H9 (cell line): Measurements from ENCODE around the gene SRXN1. TPM values are rescaled to one million over a fixed set of nuclear protein-coding genes. Genes with fewer than 3 reads are reported as not detected.

Source experiments
- DNase-seq: peaks from one replicate; pipeline ENCODE4 v3.0.0-alpha.2; 2017
- H2AFZ ChIP-seq: one replicate; pipeline ENCODE4 v1.6.1; 2013; ENCODE audit warnings: mild to moderate bottlenecking, low read length, control low read depth, moderate library complexity
- H2AK5ac ChIP-seq: 2 replicates; pipeline ENCODE4 v1.6.1; 2013; ENCODE audit warnings: low read length, control low read depth, mixed read lengths; ENCODE audit not compliant: insufficient read length
- H2BK120ac ChIP-seq: one replicate; pipeline ENCODE4 v1.6.1; 2013; ENCODE audit warnings: low read depth, mild to moderate bottlenecking, low read length, control low read depth, inconsistent platforms; ENCODE audit not compliant: poor library complexity, severe bottlenecking
- H2BK12ac ChIP-seq: 2 replicates; pipeline ENCODE4 v1.6.1; 2013; ENCODE audit warnings: low read length, control low read depth, mixed read lengths, low read depth; ENCODE audit not compliant: insufficient read length
- H2BK15ac ChIP-seq: 2 replicates; pipeline ENCODE4 v1.6.1; 2013; ENCODE audit warnings: low read depth, low read length, control low read depth
- H2BK20ac ChIP-seq: one replicate; pipeline ENCODE4 v1.6.1; 2013; ENCODE audit warnings: low read depth, mild to moderate bottlenecking, low read length, control low read depth, inconsistent platforms; ENCODE audit not compliant: poor library complexity, severe bottlenecking
- H2BK5ac ChIP-seq: 2 replicates; pipeline ENCODE4 v1.6.1; 2013; ENCODE audit warnings: low read length, control low read depth, mixed read lengths; ENCODE audit not compliant: insufficient read length
- H3K14ac ChIP-seq: 2 replicates; pipeline ENCODE4 v1.6.1; 2013; ENCODE audit warnings: low read length, control low read depth; ENCODE audit not compliant: insufficient read depth
- H3K18ac ChIP-seq: 2 replicates; pipeline ENCODE4 v1.6.1; 2013; ENCODE audit warnings: low read depth, mild to moderate bottlenecking, mixed read lengths, low read length, control low read depth; ENCODE audit not compliant: insufficient read length
- H3K23ac ChIP-seq: 2 replicates; pipeline ENCODE4 v1.6.1; 2013; ENCODE audit warnings: low read length, control low read depth, mixed read lengths, low read depth; ENCODE audit not compliant: insufficient read length
- H3K23me2 ChIP-seq: 2 replicates; pipeline ENCODE4 v1.6.1; 2013; ENCODE audit warnings: low read depth, mild to moderate bottlenecking, mixed read lengths, low read length, control low read depth; ENCODE audit not compliant: insufficient read length, poor library complexity, severe bottlenecking
- H3K27ac ChIP-seq: 2 replicates; pipeline ENCODE4 v1.5.1; 2013; ENCODE audit warnings: low read length, control low read depth, mixed read lengths, low read depth; ENCODE audit not compliant: insufficient read length
- H3K27me3 ChIP-seq: 2 replicates; pipeline ENCODE4 v1.6.1; 2013; ENCODE audit warnings: low read length, control low read depth, inconsistent platforms; ENCODE audit not compliant: insufficient read depth
- H3K4ac ChIP-seq: 2 replicates; pipeline ENCODE4 v1.6.1; 2013; ENCODE audit warnings: low read depth, mild to moderate bottlenecking, control low read depth, inconsistent platforms, low read length, moderate library complexity
- H3K4me1 ChIP-seq: 2 replicates; pipeline ENCODE4 v1.6.1; 2013; ENCODE audit warnings: low read length, control low read depth, inconsistent platforms; ENCODE audit not compliant: insufficient read depth
- H3K4me2 ChIP-seq: 2 replicates; pipeline ENCODE4 v1.6.1; 2013; ENCODE audit warnings: low read length, control low read depth, mixed read lengths; ENCODE audit not compliant: insufficient read length, insufficient read depth
- H3K56ac ChIP-seq: 2 replicates; pipeline ENCODE4 v1.6.1; 2013; ENCODE audit warnings: low read depth, mild to moderate bottlenecking, mixed read lengths, low read length, control low read depth; ENCODE audit not compliant: insufficient read length
- H3K79me1 ChIP-seq: 2 replicates; pipeline ENCODE4 v1.6.1; 2013; ENCODE audit warnings: low read depth, mild to moderate bottlenecking, moderate library complexity, low read length, control low read depth, inconsistent platforms; ENCODE audit not compliant: insufficient read depth, poor library complexity, severe bottlenecking
- H3K79me2 ChIP-seq: 2 replicates; pipeline ENCODE4 v1.6.1; 2013; ENCODE audit warnings: low read length, control low read depth, inconsistent platforms; ENCODE audit not compliant: insufficient read depth
- H3K9ac ChIP-seq: 2 replicates; pipeline ENCODE4 v1.6.1; 2013; ENCODE audit warnings: low read length, control low read depth, mixed read lengths; ENCODE audit not compliant: insufficient read length; ENCODE audit errors: extremely low read depth
- H3K9me3 ChIP-seq: one replicate; pipeline ENCODE4 v1.6.1; 2013; ENCODE audit warnings: low read depth, low read length, inconsistent platforms; ENCODE audit not compliant: control insufficient read depth
- H3T11ph ChIP-seq: one replicate; pipeline ENCODE4 v1.6.1; 2013; ENCODE audit warnings: mild to moderate bottlenecking, low read length, control low read depth, inconsistent platforms
- H4K20me1 ChIP-seq: one replicate; pipeline ENCODE4 v1.6.1; 2013; ENCODE audit not compliant: control insufficient read depth, insufficient read length, insufficient read depth
- H4K5ac ChIP-seq: 2 replicates; pipeline ENCODE4 v1.6.1; 2013; ENCODE audit warnings: low read depth, mild to moderate bottlenecking, mixed read lengths, low read length, control low read depth; ENCODE audit not compliant: insufficient read length
- H4K8ac ChIP-seq: replicated peaks from 2 replicates; pipeline ENCODE4 v1.6.1; 2013; ENCODE audit warnings: low read length, control low read depth, mixed read lengths, low read depth; ENCODE audit not compliant: insufficient read length
- H4K91ac ChIP-seq: 2 replicates; pipeline ENCODE4 v1.6.1; 2013; ENCODE audit warnings: low read depth, mild to moderate bottlenecking, moderate library complexity, mixed read lengths, low read length, control low read depth; ENCODE audit not compliant: insufficient read length
- H3K27ac Mint-ChIP-seq, 3 experiments: 2 replicates in 2 of 3; 3 replicates in 1 of 3; pipeline ENCODE4 v1.8.0; 2020 to 2021; ENCODE audit warnings: mixed read lengths in 3 of 3, mild to moderate bottlenecking in 1 of 3, moderate library complexity in 1 of 3
- H3K27me3 Mint-ChIP-seq: 2 replicates; pipeline ENCODE4 v1.8.0; 2021; ENCODE audit warnings: low read depth, mild to moderate bottlenecking, moderate library complexity, mixed read lengths
- H3K36me3 Mint-ChIP-seq, 3 experiments: 2 replicates in 2 of 3; 3 replicates in 1 of 3; pipeline ENCODE4 v1.8.0; 2020 to 2021; ENCODE audit warnings: low read depth in 3 of 3, mixed read lengths in 3 of 3; ENCODE audit not compliant: insufficient read depth in 1 of 3
- H3K4me1 Mint-ChIP-seq, 2 experiments: 2 replicates each; pipeline ENCODE4 v1.8.0; 2020; ENCODE audit warnings: mixed read lengths in 2 of 2
- H3K4me3 Mint-ChIP-seq, 2 experiments: 2 replicates in 1 of 2; 3 replicates in 1 of 2; pipeline ENCODE4 v1.8.0; 2020 to 2021; ENCODE audit warnings: mild to moderate bottlenecking in 2 of 2, mixed read lengths in 2 of 2, moderate library complexity in 1 of 2
- H3K9me3 Mint-ChIP-seq, 2 experiments: 2 replicates in 1 of 2; 3 replicates in 1 of 2; pipeline ENCODE4 v1.8.0; 2020; ENCODE audit warnings: mild to moderate bottlenecking in 2 of 2, mixed read lengths in 2 of 2, moderate library complexity in 1 of 2
- WGBS: extraction: QIAGEN DNeasy Blood & Tissue Kit; methylation state at CpG from one replicate; pipeline ENCODE4 v1.1.7; 2013; ENCODE audit warnings: missing lambda C conversion rate, low lambda C conversion rate, mixed read lengths; ENCODE audit not compliant: insufficient read length; ENCODE audit errors: extremely low coverage; 5-methylcytosine and 5-hydroxymethylcytosine counted together
- total RNA-seq: library from RNA; stranded (reverse); gene quantifications from 2 replicates; pipeline ENCODE4 v1.2.1, GENCODE V29; 2021
- TF ChIP-seq, protein P1 (sequence below): fragments of 200-600 bp; sonication (generic); conservative IDR thresholded peaks from 3 replicates; pipeline ENCODE4 v1.8.0; 2021; ENCODE audit warnings: antibody characterized with exemption, mild to moderate bottlenecking

The SRXN1 gene
- total RNA-seq, 1 experiment from 2014 or later = 25.7 TPM

DNA sequence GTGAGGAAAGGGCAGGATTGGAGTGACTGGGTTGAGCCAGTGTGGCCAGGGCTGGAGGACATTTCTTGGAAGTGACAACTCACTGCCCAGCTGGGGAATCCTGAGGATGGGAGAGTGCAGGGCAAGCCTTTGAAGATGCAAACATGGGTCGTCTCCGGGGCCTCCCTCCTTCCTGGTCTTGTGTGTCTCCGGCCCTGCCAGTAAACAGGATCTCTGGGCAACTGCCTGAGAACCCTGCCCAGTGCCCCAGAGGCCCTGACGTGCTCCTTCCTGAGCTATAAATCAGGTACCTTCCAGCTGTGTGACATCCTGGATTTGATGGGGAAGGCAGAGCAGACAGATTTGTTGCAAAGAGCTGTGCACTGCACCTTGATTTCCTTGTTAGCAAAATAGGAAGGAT, 30.0 kb downstream of the SRXN1 start:
- Histone ChIP-seq H3K4me1 (0 out of 2 replicates have a peak, but pooled peaks cover 5% of the 10 kb centered on the region), H3K9me3 (peaks cover 2% of the 10 kb centered on the region), H3K23me2 (no peaks in the 10 kb centered on the region), H4K91ac (no peak overlapping the region), H4K8ac (no peak overlapping the region), H2BK5ac (no peak overlapping the region), H3K14ac (no peak overlapping the region), H3K23ac (no peak overlapping the region), H3T11ph (no peak overlapping the region), H2AK5ac (no peak overlapping the region), H3K18ac (no peak overlapping the region), H4K20me1 (no peaks in the 10 kb centered on the region), H3K79me2 (no peaks in the 10 kb centered on the region), H3K9ac (no peak overlapping the region), H2BK12ac (no peak overlapping the region), H3K4ac (no peak overlapping the region), H3K27ac (no peak overlapping the region), H2BK15ac (no peak overlapping the region), H3K4me2 (no peak overlapping the region), H3K27me3 (no peaks in the 10 kb centered on the region), H3K56ac (no peak overlapping the region), H2AFZ (no peak overlapping the region), H2BK20ac (no peak overlapping the region), H4K5ac (no peak overlapping the region), H2BK120ac (no peak overlapping the region), H3K79me1 (no peaks in the 10 kb centered on the region)
- Mint-ChIP-seq H3K27me3 (peaks cover 22% of the 10 kb centered on the region), H3K4me3 (no peak overlapping the region), H3K9me3 (peaks cover 1 to 2% of the 10 kb centered on the region in 2 experiments), H3K27ac (peak overlapping the region in 1 of 3 experiments; percentile 75; a peak in 1 of 7 replicates), H3K36me3 (peaks cover 0 to 2% (median 0%) of the 10 kb centered on the region in 3 experiments; a peak in 2 of 7 replicates), H3K4me1 (peaks cover 13 to 19% of the 10 kb centered on the region in 2 experiments)
- TF ChIP-seq, protein P1, sequence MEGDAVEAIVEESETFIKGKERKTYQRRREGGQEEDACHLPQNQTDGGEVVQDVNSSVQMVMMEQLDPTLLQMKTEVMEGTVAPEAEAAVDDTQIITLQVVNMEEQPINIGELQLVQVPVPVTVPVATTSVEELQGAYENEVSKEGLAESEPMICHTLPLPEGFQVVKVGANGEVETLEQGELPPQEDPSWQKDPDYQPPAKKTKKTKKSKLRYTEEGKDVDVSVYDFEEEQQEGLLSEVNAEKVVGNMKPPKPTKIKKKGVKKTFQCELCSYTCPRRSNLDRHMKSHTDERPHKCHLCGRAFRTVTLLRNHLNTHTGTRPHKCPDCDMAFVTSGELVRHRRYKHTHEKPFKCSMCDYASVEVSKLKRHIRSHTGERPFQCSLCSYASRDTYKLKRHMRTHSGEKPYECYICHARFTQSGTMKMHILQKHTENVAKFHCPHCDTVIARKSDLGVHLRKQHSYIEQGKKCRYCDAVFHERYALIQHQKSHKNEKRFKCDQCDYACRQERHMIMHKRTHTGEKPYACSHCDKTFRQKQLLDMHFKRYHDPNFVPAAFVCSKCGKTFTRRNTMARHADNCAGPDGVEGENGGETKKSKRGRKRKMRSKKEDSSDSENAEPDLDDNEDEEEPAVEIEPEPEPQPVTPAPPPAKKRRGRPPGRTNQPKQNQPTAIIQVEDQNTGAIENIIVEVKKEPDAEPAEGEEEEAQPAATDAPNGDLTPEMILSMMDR = no peak
- WGBS = no CpG with 5 or more reads among the region's 4 CpGs
- no peak for DNase-seq
